GM18907 (cell line): ENCODE measurements around the gene KIF3C.
"Not testable (repeated sequence)": the region's sequence is repeated elsewhere in the genome, so short reads cannot be mapped to it uniquely, and the experiment has no call there.

Experiments
- ATAC-seq: cut with Tn5 transposase; IDR thresholded peaks from one replicate; pipeline ENCODE4 v1.9.1; 2021; ENCODE audit warnings: mild to moderate bottlenecking, moderate library complexity; ENCODE audit not compliant: unreplicated experiment

KIF3C gene

DNA sequence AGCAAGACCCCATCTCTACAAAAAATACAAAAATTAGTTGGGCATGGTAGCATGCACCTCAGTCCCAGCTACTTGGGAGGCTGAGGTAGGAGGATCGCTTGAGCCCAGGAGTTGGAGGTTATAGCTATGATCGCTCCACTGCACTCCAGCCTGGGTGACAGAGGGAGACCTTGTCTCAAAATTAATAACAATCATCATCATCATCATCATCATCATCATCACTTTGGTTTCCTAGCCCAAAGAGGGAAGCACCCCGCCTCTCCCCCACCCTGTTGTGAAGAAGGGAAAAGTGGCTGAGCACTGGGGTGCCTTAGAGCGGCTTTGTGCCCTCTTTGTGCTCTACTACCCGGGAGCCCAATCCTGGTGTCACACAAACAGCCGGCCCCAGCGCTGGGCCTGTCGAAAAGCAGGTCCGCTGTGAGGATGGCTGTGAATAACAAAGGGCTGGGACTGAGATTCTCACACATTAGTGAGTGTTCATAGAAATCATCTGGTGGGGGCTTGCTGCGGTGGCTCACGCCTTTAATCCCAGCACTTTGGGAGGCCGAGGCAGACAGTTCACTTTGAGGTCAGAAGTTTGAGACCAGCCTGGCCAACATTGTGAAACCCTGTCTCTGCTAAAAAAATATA lies 61.4 kb downstream of the KIF3C start:
- no peak for ATAC-seq

DNA sequence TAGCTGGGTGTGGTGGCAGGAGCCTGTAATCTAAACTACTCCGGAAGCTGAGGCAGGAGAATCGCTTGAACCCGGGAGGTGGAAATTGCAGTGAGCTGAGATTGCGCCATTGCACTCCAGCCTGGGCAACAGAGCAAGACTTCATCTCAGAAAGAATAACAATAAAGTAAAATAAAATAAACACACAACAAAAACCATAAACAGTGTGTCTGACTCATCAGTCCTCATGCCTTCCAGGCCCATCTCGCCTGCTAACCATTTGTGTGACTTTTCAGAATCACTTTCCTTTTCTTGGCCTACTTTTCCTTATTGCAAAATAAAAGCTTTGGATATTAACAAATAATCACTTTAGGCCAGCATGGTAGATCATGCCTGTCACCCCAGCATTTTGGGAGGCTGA lies 62.0 kb downstream of the KIF3C start:
- no peak for ATAC-seq

DNA sequence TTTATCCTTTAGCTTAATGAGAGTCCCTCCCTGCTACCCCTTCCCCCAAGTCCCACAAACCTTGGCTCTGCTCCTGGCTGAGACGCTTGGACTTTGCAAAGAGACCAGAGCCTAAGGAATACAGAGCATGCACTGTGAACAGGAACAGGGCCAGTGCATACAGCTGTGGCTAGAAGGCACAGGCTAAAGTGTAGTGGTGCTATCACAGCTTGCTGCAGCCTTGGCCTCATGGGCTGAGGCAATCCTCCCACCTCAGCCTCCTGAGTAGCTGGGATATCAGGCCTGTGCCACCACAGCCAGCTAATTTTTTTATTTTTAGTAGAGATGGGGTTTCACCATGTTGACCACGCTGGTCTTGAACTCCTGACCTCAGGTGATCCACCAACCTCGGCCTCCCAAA lies 64.5 kb downstream of the KIF3C start:
- no peak for ATAC-seq

DNA sequence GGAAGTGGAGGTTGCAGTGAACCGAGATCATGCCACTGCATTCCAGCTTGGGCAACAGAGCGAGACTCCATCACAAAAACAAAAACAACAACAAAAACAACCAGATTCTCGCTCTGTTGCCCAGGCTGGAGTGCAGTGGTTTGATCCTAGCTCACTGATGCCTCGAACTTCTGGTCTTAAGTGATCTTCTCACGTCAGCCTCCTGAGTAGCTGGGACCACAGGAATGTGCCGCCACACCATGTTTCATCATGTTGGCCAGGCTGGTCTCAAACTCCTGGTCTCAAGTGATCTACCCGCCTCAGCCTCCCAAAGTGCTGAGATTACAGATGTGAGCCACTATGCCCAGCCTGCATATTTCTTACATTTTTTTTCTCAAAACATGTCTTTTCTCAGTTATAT lies 64.9 kb downstream of the KIF3C start:
- ATAC-seq = not testable (repeated sequence)

DNA sequence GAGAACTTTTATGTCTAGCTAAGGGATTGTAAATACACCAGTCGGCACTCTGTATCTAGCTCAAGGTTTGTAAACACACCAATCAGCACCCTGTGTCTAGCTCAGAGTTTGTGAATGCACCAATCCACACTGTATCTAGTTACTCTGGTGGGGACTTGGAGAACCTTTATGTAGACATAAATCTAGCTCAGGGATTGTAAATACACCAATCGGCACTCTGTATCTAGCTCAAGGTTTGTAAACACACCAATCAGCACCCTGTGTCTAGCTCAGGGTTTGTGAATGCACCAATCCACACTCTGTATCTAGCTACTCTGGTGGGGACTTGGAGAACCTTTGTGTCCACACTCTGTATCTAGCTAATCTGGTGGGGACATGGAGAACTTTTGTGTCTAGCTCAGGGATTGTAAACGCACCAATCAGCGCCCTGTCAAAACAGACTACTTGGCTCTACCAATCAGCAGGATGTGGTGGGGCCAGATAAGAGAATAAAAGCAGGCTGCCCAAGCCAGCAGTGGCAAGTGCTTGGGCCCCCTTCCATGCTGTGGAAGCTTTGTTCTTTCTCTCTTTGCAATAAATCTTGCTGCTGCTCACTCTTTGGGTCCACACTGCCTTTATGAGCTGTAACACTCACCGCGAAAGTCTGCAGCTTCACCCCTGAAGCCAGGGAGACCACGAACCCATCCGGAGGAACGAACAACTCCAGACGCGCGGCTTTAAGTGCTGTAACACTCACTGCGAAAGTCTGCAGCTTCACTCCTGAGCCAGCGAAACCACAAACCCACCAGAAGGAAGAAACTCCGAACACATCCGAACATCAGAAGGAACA lies 66.1 kb downstream of the KIF3C start:
- not testable (repeated sequence) for ATAC-seq

DNA sequence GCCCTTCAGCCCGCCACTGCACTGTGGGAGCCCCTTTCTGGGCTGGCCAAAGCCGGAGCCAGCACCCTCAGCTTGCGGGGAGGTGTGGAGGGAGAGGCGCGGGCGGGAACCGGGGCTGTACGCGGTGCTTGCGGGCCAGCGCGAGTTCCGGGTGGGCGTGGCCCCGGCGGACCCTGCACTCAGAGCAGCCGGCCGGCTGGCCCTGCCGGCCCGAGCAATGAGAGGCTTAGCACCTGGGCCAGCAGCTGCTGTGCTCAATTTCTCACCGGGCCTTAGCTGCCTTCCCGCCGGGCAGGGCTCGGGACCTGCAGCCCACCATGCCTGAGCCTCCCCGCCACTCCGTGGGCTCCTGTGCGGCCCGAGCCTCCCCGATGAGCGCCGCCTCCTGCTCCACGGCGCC lies 66.9 kb downstream of the KIF3C start:
- not testable (repeated sequence) for ATAC-seq

DNA sequence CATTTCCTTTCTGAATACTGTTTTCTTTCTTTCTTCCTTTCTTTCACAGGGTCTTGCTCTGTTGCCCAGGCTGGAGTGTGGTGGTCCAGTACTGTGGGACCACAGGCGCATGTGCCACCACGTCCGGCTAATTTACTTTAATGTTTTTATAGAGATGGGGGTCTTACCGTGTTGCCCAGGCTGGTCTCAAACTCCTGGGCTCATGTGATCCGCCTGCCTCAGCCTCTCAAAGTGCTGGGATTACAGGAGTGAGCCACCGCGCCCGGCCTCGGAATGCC lies 68.7 kb downstream of the KIF3C start:
- not testable (repeated sequence) for ATAC-seq

DNA sequence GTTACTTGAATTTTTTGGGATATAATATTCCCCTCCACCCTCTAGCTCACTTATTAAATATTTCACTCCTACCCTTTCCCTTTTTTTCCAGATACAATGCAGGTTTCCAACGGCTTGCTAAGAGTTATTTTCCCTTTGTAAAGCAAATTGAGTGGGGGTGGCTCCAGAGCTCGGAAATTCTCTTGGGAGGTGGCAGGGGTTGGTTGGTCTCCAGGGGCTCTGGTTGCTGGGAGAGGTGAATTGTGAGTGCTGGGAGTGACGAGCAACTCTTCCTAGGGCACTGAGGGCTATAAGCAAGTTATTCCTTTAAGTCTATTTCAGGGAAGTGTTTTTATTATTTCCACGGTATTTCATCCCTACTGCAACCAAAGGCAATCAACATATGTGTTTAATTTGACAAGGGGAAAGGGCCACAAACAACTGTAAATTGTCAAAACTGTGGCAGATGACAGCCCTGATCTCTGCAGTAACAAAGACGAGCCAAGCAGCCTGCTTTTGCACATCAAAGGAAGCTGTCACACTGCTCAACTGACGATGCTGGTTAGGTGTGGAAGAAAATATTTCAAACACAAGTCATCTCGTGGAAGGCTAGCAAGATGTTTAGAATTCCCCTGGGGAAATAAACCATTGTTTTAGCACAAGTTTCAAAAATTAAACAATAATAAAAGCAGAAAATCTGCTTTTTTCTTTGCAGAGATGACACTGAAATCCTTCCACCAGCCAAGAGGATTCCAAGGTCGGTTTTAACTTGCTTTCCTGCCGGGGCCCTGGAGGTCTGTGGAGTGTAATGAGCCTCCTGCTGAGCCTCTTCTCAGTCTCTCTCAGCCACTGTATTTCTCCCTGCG lies 69.2 kb downstream of the KIF3C start:
- ATAC-seq = no peak

DNA sequence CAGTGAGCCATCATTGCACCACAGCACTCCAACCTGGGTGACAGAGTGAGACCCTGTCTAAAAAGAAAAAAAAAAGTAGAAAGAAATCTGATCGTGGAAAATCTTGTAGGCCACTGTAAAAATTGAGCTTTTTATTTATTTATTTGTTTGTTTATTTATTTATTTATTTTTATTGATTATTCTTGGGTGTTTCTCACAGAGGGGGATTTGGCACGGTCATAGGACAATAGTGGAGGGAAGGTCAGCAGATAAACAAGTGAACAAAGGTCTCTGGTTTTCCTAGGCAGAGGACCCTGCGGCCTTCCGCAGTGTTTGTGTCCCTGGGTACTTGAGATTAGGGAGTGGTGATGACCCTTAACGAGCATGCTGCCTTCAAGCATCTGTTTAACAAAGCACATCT lies 72.7 kb downstream of the KIF3C start:
- ATAC-seq = not testable (repeated sequence)

DNA sequence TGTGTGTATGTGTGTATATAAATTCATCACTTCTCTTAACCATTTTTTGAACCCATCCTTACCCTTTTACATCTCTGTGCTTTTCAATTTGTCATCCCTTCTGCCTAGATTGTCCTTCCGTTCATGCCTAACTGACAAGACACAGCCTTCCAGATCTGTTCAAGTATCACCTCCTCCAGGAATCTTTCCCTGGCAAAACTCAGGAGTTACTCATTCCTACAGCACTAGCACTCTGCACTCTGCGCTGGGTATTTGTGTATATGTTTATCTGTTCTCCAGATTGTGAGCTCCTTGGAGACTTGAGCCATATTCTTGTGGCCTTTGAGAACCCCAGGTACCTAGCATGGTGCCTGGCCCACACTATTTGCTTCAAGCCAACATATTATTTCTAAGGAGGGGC lies 77.2 kb downstream of the KIF3C start:
- no peak for ATAC-seq

DNA sequence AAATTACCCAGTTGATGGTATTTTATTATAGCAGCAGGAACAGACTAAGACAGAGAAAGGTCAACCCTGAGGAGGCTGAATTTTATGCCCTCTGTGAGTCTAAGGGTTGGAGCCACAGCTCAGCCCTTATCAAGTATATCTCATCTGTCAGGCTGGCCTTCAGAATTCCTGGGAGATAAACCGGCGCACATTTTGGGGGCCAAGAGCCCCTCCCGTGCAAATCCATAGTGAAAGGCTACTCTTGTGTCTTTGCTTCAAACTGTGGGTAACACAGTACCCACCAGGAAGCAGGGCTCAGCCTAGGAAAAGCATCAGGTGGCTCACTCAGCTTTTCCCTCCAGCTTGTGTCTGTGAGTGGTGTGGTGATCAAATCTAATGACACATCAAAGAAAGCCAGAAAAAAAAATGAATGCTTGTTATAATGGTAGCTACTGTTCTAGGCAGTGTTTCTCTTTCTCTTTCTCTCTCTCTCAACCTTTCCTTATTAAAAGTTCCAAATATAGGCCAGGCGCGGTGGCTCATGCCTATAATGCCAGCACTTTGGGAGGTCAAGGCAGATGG lies 79.0 kb downstream of the KIF3C start:
- no peak for ATAC-seq

DNA sequence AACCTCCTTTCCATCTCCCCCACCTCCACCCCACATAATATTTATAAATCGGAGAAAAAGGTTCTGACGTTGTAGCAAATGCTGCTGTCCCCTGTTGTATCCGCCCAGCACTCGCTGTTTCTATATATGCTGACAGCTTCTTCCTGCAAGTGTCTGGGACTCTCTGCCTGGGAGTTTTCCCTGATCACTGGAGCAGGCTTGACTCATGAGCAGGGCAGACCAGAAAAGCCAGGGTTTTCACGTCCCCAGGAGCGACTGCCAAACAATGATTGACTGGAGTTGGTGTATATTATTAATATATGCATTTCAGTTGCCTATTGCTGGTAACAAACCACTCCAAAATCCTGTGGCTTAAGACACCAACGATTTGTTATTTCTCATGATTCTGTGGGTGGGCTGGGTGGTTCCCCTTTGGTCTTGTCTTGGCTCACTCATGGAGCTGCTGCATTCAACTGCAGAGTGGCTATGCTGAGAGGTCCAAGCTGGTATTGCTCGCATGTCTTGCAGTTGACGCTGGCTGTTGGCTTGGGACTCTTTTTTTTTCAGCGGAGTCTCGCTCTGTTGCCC lies 82.8 kb downstream of the KIF3C start:
- no peak for ATAC-seq

DNA sequence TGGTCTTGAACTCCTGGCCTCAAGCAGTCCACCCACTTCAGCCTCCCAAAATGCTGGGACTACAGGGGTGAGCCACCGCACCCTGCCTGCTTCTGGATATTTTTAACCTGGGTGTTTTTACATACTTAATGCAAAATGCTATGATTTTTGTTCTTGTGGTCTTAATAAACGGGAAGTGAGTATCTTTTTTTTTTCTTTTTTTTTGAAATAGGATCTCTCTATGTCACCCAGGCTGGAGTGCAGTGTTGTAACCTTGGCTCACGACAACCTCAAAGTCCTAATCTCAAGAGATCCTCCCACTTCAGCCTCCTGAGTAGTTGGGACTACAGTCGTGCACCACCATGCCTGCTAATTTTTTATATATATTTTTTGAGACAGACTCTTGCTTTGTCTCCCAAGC lies 84.8 kb downstream of the KIF3C start:
- ATAC-seq = no peak

DNA sequence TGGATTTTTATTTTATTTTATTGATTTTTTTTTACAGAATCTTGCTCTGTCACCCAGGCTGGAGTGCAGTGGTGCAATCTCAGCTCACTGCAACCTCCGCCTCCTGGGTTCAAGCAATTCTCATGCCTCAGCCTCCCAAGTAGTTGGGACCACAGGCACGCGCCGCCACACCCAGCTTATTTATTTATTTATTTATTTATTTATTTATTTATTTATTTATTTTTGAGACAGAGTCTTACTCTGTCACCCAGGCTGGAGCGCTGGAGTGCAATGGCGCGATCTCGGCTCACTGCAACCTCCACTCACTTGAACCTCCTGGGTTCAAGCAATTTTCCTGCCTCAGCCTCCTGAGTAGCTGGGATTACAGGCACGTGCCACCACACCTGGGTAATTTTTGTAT lies 86.0 kb downstream of the KIF3C start:
- ATAC-seq = not testable (repeated sequence)

DNA sequence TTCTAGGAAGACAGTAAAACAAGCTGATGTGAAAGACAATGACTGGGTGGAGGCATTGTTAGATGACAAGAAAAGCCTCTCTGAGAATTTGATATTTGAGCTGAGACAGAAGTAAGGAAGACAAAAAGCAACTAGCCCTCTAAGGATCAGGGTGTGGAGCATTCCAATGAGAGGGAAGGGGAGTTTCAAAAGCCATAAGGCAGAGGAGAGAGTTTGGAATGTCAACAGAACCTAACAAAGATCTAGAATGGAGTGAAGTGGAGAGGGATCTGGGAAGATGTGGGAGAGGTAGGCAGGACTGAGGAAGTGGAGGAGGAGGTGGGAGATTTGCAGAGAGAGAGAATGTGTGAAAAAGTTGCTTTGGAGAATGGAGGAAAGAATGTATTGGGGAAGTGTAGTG lies 86.7 kb downstream of the KIF3C start:
- no peak for ATAC-seq

DNA sequence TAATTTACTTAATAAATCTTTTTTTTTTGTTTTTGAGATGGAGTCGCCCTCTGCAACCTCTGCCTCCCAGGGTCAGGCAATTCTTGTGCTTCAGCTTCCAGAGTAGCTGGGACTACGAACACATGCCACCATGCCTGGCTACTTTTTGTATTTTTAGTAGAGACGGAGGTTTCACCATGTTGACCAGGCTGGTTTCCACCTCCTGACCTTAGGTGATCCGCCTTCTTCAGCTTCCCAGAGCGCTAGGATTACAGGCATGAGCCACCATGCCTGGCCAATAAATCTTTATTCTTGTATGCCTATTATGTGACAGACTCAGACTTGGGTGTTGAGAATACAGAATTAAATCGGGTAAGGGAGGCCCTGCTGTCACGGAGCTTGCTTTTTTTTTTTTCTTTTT lies 87.3 kb downstream of the KIF3C start:
- no peak for ATAC-seq

DNA sequence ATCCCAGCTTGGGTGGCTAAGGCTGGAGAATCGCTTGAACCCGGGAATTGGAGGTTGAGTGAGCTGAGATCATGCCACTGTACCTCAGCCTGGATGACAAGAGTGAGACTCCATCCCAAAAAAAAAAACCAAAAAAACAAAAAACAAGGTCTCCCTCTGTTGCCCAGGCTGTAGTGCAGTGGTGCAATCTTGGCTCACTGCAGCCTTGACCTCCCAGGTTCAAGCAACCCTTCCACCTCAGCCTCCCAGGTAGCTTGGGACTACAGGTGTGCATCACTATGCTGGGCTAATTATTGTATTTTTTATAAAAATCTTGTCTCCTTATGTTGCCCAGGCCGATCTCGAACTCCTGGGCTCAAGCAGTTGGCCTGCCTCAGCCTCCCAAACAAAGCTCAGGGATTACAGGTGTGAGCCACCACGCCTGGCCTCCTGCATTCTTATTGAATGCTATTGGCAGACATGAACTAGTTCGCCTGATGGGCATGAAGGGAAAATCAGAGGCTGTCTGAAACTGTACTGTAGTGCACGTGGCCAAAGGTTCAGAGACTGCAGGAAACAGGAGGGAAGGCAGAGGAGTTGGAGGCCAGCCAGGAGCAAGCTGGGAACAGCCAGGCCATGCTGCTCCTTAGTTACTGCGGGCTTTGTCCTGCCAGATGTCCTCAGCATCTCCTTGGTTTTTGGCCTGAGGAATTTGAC lies 88.0 kb downstream of the KIF3C start:
- ATAC-seq = no peak

DNA sequence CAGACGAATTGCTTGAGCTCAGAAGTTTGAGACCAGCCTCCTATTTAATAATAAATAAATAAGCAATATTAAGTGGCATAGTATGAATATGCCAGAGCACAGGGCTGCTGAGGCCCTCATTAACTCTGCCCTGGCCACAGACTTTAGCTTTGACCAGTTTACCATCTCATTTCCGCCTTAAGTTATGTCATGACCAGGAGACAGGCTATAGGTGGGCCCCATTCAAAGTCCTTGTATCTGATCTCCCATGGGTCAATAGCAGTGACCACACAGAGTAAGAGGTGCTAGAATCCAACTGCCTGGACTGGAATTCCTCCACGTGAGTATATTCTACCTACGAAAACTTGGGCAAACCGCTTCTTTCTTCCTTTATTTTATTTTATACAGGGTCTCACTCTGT lies 90.6 kb downstream of the KIF3C start:
- no peak for ATAC-seq

DNA sequence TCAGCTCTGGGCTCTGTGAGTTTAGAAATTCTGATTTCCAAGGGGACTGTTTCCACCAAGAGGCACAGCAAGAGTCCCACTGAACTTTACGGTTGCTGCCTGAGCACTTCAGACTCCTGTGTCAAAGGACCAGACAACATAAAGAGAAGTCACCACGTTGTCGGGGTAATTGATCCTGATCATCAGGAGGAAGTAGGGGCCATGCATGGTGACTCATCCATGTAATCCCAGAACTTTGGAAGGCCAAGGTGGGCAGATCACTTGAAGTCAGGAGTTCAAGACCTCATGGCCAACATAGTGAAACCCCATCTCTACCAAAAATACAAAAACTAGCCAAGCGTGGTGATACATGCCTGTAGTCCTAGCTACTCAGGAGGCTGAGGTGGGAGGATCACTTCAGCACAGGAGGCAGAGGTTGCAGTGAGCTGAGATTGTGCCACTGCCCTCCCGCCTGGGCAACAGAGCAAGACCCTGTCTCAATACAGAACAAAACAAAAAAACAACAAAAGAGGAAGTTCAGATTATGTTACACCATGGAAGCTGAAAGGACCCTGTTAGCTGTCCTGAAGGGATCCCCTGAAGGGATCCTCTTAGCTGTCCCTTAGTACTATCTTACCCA lies 94.6 kb downstream of the KIF3C start:
- ATAC-seq = no peak

DNA sequence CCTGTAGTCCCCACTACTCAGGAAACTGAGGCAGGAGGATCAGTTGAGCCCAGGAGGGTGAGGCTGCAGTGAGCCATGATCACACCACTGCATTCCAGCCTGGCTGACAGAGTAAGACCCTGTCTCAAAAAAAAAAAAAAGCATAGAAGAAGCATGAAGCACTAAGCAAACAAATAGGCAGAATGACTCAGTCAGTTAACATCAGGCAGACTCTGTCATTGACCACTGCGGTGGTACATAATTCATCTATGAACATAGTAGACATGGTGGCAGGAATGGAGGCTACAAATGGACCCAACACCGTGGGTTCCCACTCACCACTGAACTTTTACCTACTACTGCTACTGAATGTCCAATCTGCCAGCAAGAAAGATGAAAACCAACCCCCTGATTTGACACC lies 96.4 kb downstream of the KIF3C start:
- no peak for ATAC-seq
